Neural progenitor cell (in vitro differentiated cells): ENCODE data around the gene TFDP1. TPM values are rescaled to one million over a fixed set of nuclear protein-coding genes. Genes with fewer than 3 reads are reported as not detected.
"Not testable (repeated sequence)": the region's sequence is repeated elsewhere in the genome, so short reads cannot be mapped to it uniquely, and the experiment has no call there.

ENCODE experiments used
- DNase-seq: peaks from one replicate; pipeline ENCODE4 v3.0.0-alpha.2; 2016; ENCODE audit warnings: low spot score
- H2AFZ ChIP-seq: fragments of 200-600 bp; sonication (generic); replicated peaks from 2 replicates; pipeline ENCODE4 v1.6.1; 2016; ENCODE audit warnings: antibody characterized with exemption
- H3F3A ChIP-seq: fragments of 200-600 bp; sonication (generic); 2 replicates; pipeline ENCODE4 v1.6.1; 2016; ENCODE audit warnings: antibody characterized with exemption, low read depth
- H3K27ac ChIP-seq: fragments of 200-600 bp; sonication (generic); 2 replicates; pipeline ENCODE4 v1.5.1; 2016; ENCODE audit warnings: mild to moderate bottlenecking
- H3K27me3 ChIP-seq: fragments of 200-600 bp; sonication (generic); 2 replicates; pipeline ENCODE4 v1.6.1; 2016; ENCODE audit warnings: mild to moderate bottlenecking, moderate library complexity
- H3K36me3 ChIP-seq: fragments of 200-600 bp; sonication (generic); 2 replicates; pipeline ENCODE4 v1.5.1; 2016
- H3K4me1 ChIP-seq: fragments of 200-600 bp; sonication (generic); 2 replicates; pipeline ENCODE4 v1.6.1; 2016; ENCODE audit warnings: mixed run types
- H3K4me2 ChIP-seq: fragments of 200-600 bp; sonication (generic); 2 replicates; pipeline ENCODE4 v1.6.1; 2016
- H3K4me3 ChIP-seq: fragments of 200-600 bp; sonication (generic); 2 replicates; pipeline ENCODE4 v1.5.1; 2016
- H3K79me2 ChIP-seq: fragments of 200-600 bp; sonication (generic); 2 replicates; pipeline ENCODE4 v1.6.1; 2016; ENCODE audit warnings: low read depth
- H3K9ac ChIP-seq: fragments of 200-600 bp; sonication (generic); 2 replicates; pipeline ENCODE4 v1.6.1; 2016
- H3K9me3 ChIP-seq: fragments of 200-600 bp; sonication (generic); 2 replicates; pipeline ENCODE4 v1.5.1; 2016; ENCODE audit warnings: low read depth
- H4K20me1 ChIP-seq: fragments of 200-600 bp; sonication (generic); 2 replicates; pipeline ENCODE4 v1.6.1; 2016; ENCODE audit warnings: low read depth
- H3K27ac Mint-ChIP-seq: 3 replicates; pipeline ENCODE4 v1.8.0; 2021; ENCODE audit warnings: mixed read lengths
- H3K27me3 Mint-ChIP-seq: 2 replicates; pipeline ENCODE4 v1.8.0; 2022; ENCODE audit warnings: low read depth, mild to moderate bottlenecking, inconsistent platforms, moderate library complexity, mixed read lengths; ENCODE audit not compliant: insufficient read depth
- H3K36me3 Mint-ChIP-seq: 3 replicates; pipeline ENCODE4 v1.8.0; 2021; ENCODE audit warnings: mixed read lengths
- H3K4me1 Mint-ChIP-seq: 3 replicates; pipeline ENCODE4 v1.8.0; 2021; ENCODE audit warnings: mixed read lengths
- H3K4me3 Mint-ChIP-seq: 3 replicates; pipeline ENCODE4 v1.8.0; 2021; ENCODE audit warnings: mild to moderate bottlenecking, moderate library complexity, mixed read lengths
- H3K9me3 Mint-ChIP-seq: 3 replicates; pipeline ENCODE4 v1.8.0; 2020; ENCODE audit warnings: mixed read lengths
- EZH2 ChIP-seq: fragments of 200-600 bp; sonication (generic); IDR thresholded peaks from 2 replicates; pipeline ENCODE4 v1.6.1; 2017; ENCODE audit warnings: antibody characterized with exemption, mild to moderate bottlenecking, moderate library complexity
- EZH2phosphoT487 ChIP-seq: fragments of 200-600 bp; sonication (generic); IDR thresholded peaks from 2 replicates; pipeline ENCODE4 v1.6.1; 2017; ENCODE audit warnings: antibody characterized with exemption
- total RNA-seq: library from RNA; depleted of rRNA; stranded (reverse); fragments of >200 nt; gene quantifications from 2 replicates; pipeline ENCODE4 v1.2.3, GENCODE V29; 2015; ENCODE audit warnings: low replicate concordance
- TF ChIP-seq, protein P1 (sequence below): fragments of 200-600 bp; sonication (generic); IDR thresholded peaks from 2 replicates; pipeline ENCODE4 v1.5.1; 2017; ENCODE audit warnings: antibody characterized with exemption, mild to moderate bottlenecking

Gene TFDP1
- total RNA-seq, 1 donor from 2014 or later = 88.6 TPM

DNA sequence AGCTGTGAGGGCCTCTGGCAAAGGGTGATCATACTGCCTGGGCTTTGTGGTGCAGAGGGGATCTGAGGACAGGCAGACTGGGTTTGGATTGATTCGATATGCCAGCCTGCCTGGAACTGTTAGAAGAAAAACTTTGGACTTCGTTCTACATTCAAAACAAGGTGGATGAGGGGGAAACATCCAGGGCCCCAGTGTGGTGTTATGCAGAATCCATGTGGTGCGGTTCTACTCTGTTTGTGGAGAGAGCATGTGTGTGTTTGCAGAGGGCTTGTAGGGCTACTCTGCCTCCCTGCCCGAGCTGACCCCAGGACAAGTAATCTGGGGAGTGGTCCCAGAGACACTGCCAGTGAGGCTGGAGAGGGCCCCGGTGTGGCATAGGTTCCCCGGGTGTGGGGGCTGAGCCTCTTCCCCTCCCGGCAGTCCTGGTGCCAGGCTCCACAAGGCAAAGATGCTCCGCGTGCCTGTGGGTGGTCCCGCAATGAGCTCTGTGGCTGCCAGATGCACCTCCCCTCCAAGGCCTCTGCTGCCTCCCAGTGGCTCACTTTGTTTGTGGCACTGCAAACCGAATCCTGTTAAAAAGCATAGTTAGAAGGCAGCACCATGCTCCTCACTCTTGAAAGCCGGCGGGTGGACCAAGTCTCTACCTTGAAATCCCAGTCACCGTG, 22.3 kb upstream of the TFDP1 start:
- Histone ChIP-seq H3F3A (no peaks in the 10 kb centered on the region), H3K9me3 (no peaks in the 10 kb centered on the region), H3K4me3 (no peak overlapping the region), H3K27ac (no peak overlapping the region), H3K4me1 (no peaks in the 10 kb centered on the region), H3K27me3 (no peaks in the 10 kb centered on the region), H3K4me2 (no peak overlapping the region), H2AFZ (no peak overlapping the region), H3K36me3 (no peaks in the 10 kb centered on the region), H3K9ac (no peak overlapping the region), H4K20me1 (no peaks in the 10 kb centered on the region), H3K79me2 (no peaks in the 10 kb centered on the region)
- peak; percentile 93 for DNase-seq
- TF ChIP-seq, protein P1, sequence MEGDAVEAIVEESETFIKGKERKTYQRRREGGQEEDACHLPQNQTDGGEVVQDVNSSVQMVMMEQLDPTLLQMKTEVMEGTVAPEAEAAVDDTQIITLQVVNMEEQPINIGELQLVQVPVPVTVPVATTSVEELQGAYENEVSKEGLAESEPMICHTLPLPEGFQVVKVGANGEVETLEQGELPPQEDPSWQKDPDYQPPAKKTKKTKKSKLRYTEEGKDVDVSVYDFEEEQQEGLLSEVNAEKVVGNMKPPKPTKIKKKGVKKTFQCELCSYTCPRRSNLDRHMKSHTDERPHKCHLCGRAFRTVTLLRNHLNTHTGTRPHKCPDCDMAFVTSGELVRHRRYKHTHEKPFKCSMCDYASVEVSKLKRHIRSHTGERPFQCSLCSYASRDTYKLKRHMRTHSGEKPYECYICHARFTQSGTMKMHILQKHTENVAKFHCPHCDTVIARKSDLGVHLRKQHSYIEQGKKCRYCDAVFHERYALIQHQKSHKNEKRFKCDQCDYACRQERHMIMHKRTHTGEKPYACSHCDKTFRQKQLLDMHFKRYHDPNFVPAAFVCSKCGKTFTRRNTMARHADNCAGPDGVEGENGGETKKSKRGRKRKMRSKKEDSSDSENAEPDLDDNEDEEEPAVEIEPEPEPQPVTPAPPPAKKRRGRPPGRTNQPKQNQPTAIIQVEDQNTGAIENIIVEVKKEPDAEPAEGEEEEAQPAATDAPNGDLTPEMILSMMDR = peak; percentile 80
- no peak for TF ChIP-seq EZH2
- peaks cover 7% of the 10 kb centered on the region for H3K4me1 Mint-ChIP-seq
- H3K9me3 Mint-ChIP-seq = no peaks in the 10 kb centered on the region
- peak overlapping the region; percentile 50 for H3K27ac Mint-ChIP-seq
- no peaks in the 10 kb centered on the region for H3K36me3 Mint-ChIP-seq
- peaks cover 12% of the 10 kb centered on the region for H3K27me3 Mint-ChIP-seq
- H3K4me3 Mint-ChIP-seq = no peak overlapping the region

DNA sequence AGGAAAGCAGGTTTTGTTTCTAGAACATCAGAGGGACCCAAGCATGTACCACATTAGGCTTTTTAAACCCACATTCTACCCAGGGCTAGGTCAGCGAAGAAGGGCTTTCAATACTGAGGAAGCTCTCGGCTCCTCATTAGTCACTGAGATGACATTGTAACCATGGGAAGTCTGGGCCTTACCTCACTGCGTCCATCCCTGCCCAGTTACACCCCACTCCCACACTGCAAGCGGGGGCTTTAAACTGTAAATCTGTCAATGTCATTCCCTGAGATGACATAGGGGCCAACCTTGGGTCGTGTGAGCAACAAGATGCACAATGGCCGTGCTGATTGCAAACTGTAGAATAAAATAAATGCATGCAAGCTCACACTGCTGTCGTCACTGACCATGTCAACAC, 21.7 kb upstream of the TFDP1 start:
- Histone ChIP-seq H3K27me3 (no peaks in the 10 kb centered on the region), H2AFZ (no peak overlapping the region), H3K4me2 (no peak overlapping the region), H3F3A (no peaks in the 10 kb centered on the region), H3K4me1 (no peaks in the 10 kb centered on the region), H3K4me3 (no peak overlapping the region), H4K20me1 (no peaks in the 10 kb centered on the region), H3K79me2 (no peaks in the 10 kb centered on the region), H3K9me3 (no peaks in the 10 kb centered on the region), H3K27ac (no peak overlapping the region), H3K9ac (no peak overlapping the region), H3K36me3 (no peaks in the 10 kb centered on the region)
- no peak for DNase-seq
- Mint-ChIP-seq H3K4me1 (peaks cover 7% of the 10 kb centered on the region), H3K27me3 (peaks cover 11% of the 10 kb centered on the region), H3K27ac (no peak overlapping the region), H3K4me3 (no peak overlapping the region), H3K36me3 (no peaks in the 10 kb centered on the region), H3K9me3 (no peaks in the 10 kb centered on the region)
- TF ChIP-seq EZH2 (no peak), EZH2phosphoT487 (no peak)
- TF ChIP-seq, protein P1 = no peak

DNA sequence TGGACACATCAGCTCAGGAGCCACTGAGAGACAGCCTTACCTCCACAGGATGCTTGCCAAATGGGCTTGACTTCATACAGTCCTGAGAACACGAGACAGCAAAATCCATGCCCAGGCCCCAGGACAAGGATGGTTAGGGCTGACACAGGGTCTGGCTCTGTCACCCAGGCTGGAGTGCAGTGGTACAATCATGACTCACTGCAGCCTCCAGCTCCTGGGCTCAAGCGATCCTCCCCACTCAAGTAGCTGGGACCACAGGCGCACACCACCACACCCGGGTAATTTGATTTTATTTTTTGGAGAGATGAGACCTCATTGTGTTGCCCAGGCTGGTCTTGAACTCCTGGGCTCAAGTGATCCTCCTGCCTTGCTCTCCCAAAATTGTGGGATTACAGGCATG, 21.0 kb upstream of the TFDP1 start:
- H3K9me3 Mint-ChIP-seq, H4K20me1 ChIP-seq, H3K4me2 ChIP-seq, H3K36me3 ChIP-seq, H3K4me3 Mint-ChIP-seq, H3F3A ChIP-seq, H3K9ac ChIP-seq, H3K4me1 Mint-ChIP-seq, H3K79me2 ChIP-seq, H3K27ac Mint-ChIP-seq, H3K4me3 ChIP-seq, H3K27ac ChIP-seq, DNase-seq, H3K36me3 Mint-ChIP-seq, H3K27me3 ChIP-seq, H3K4me1 ChIP-seq, H2AFZ ChIP-seq, H3K9me3 ChIP-seq: not testable (repeated sequence)
- H3K27me3 Mint-ChIP-seq = peaks cover 11% of the 10 kb centered on the region

DNA sequence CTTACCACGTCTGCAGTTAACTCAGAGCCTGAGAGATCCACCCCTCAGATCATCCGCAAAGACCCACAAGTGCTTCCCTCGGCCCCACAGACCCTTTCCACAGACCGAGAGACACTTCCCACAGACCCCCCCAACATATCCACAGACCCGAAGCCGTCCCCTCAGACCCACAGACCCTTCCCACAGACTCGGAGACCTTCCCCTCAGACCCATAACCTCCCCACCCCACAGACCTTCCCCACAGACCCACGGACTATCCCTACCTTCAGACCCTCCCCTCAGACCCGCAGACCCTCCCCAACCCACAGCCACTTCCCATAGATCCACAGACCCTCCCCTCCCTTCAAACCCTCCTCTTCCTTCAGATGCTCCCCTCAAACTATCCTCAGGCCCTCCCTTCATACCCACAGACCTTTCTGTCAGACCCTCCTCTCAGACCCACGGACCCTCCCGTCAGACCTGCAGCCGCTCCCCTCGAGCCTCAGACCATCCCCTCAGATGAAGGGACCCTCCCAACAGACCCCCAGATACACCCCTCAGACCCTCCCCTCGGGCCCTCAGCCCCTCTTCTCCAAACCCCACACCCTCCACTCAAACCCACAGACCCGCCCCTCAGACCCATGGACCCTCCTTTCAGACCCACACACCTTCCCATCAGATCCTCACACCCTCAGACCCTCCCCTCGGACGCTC, 20.1 kb upstream of the TFDP1 start:
- Mint-ChIP-seq H3K9me3 (no peaks in the 10 kb centered on the region), H3K36me3 (no peaks in the 10 kb centered on the region), H3K27ac (no peak overlapping the region), H3K4me3 (no peak overlapping the region), H3K27me3 (peaks cover 6% of the 10 kb centered on the region), H3K4me1 (peaks cover 7% of the 10 kb centered on the region)
- TF ChIP-seq EZH2 = no peak
- TF ChIP-seq EZH2phosphoT487 = no peak
- TF ChIP-seq, protein P1 = no peak
- Histone ChIP-seq H3K9ac (no peak overlapping the region), H3F3A (no peaks in the 10 kb centered on the region), H2AFZ (no peak overlapping the region), H3K4me2 (no peak overlapping the region), H3K4me3 (no peak overlapping the region), H3K27me3 (no peaks in the 10 kb centered on the region), H3K36me3 (no peaks in the 10 kb centered on the region), H4K20me1 (no peaks in the 10 kb centered on the region), H3K79me2 (no peaks in the 10 kb centered on the region), H3K27ac (no peak overlapping the region), H3K9me3 (no peaks in the 10 kb centered on the region), H3K4me1 (no peaks in the 10 kb centered on the region)
- DNase-seq = no peak
